GM19239 (cell line): ENCODE results near the gene FSD1.
"Not testable (repeated sequence)": the region's sequence is repeated elsewhere in the genome, so short reads cannot be mapped to it uniquely, and the experiment has no call there.

Source experiments
- DNase-seq: peaks from one replicate; pipeline ENCODE4 v3.0.0; 2011; ENCODE audit warnings: low spot score; ENCODE audit not compliant: insufficient read length
- FAIRE-seq: peaks from 2 replicates; lab custom pipeline; 2011; peaks lifted over from hg19 to GRCh38; lab: Jason Lieb, UNC

FSD1 gene

DNA sequence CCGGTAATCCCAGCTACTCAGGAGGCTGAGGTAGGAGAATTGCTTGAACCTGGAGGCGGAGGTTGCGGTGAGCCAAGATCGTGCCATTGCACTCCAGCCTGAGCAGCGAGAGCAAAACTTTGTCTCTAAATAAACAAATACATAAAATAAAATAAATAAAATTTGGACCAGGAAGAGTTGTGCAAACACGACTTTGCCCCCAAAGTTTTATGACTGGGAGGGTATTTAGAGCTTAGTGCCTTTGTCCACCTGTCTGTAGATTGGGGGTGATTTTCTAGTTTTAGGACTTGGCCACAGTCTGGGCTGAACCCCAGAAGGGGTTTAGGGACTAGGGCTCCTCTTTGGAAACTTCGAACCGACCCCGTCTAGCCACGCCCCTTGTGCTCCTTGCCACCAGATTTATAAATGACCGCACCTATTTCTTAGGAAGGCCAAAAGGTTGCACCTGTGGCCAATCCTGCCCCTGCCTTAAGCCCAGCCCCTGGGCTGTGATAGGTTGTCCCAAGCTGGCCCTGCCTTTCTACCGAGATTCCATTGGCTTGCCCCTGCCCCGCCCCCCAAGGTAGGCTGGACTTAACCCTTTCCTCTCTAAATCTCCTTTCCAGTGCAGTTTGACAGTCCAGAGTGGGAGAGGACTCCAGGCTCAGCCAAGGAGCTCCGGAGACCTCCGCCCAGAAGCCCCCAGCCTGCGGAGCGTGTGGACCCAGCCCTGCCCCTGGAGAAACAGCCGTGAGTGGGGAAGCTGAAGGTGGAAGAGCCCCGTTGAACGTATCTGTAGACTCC, 20.0 kb upstream of the FSD1 start:
- no peak for FAIRE-seq

DNA sequence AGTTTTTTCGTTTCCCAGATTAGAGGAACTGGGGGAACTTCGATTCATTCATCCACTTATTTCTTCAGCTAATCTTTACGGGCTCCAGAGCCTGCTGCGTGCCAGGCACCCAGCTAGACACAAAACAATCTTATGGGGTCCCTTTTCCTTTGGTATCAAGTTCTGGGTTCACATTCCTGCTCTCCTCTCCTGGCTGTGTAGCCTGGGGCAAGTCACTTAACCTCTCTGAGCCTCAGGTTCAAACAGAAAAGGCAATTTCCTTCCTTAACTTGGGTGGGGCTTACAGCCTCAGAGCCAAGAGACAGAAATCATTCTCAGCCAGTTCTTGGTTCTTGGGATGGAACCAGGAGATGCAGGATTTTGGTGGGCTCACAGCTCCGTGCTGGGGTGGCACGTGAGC, 19.4 kb upstream of the FSD1 start:
- no peak for DNase-seq
- no peak for FAIRE-seq

More for the DNA sequence above, 20.0 kb upstream of the FSD1 start:
- peak; percentile 54 for DNase-seq

DNA sequence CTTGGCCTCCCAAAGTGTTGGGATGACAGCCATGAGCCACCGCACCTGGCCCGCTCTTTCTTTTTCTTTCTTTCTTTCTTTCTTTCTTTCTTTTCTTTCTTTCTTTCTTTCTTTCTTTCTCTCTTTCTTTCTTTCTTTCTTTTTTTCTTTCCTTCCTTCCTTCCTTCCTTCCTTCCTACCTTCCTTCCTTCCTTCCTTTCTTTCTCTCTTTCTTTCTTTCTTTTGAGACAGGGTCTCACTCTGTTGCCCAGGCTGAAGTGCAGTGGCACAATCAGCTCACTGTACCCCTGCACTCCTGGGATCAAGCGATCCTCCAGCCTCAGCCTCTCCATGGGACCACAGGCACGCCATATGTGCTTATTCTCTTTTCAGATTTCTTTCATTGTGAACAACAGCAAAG, 18.3 kb upstream of the FSD1 start:
- FAIRE-seq, DNase-seq: not testable (repeated sequence)

DNA sequence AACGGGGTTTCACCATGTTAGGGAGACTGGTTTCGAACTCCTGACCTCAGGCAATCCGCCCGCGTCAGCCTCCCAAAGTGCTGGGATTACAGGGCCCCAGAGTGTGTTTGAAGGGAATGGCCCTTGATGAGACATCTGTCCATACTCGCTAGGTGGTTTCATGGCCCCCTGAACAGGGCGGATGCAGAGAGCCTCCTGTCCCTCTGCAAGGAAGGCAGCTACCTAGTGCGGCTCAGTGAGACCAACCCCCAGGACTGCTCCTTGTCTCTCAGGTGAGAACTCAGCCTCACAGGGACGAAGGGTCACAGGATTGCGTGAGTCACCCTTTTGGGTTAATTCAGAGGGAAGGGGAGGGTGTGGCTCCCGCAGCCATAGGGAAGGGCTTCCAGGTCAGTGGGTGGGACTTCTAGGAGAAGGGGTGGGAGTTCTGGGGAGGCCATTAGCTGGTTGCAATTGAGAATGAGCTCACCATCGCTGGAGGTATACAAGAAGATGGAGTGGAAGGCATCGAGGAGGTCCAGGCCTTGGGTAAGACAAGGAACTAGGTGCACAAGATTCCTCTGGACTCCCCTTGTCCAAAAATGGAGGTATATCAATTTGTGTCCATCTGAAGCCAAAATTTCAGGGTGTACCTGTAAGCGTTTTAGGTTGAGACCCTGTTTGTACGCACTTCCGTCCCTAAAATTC, 16.2 kb upstream of the FSD1 start:
- DNase-seq: no peak

DNA sequence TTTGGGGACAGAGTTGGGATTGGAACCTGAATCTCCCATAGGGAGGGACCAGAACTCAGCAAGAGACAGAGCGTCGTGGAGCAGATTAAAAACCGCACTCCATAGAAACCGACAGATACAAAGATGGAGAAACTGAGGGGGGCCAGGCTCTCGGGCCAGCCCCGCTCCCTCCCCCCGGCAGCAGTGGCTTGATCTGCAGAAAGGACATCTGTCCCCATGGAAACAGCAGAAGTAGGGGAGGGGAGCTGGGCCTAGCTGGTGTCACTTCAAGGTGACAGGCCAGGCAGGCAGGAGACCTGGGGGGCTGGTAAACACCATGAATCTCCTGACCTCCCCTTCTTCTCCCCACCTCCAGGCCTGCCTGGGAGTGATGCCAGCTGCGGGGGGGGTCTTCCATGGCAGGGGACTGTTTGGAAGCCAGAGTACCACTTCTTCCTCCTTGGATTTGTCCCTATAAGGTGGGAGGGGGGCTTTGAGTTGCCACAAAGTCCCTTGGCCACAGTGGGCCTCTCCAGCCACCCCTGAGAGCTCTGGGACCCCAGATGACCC, 13.1 kb upstream of the FSD1 start:
- FAIRE-seq (no peak), DNase-seq (no peak)

More for the DNA sequence above, 16.2 kb upstream of the FSD1 start:
- no peak for FAIRE-seq

DNA sequence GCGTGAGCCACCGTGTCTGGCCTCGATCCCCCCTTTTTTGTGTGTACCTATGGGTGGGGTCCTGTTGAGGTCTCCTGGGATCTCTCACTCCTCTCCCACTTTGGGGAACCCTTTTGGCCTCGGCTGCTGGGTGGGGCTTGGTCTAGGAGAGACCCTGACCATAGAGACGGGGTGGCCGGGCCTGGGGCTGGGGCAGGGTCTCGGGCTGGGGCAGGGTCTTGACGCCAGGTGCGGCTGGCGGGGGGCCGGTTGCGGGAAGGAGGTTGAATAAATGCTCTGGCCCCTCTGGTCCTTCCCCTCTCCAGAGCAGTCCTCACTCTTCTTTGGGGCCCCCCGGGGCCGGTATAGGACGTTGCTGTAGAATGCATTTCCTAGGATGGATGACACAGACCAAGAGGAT, 11.9 kb upstream of the FSD1 start:
- FAIRE-seq (no peak), DNase-seq (no peak)

DNA sequence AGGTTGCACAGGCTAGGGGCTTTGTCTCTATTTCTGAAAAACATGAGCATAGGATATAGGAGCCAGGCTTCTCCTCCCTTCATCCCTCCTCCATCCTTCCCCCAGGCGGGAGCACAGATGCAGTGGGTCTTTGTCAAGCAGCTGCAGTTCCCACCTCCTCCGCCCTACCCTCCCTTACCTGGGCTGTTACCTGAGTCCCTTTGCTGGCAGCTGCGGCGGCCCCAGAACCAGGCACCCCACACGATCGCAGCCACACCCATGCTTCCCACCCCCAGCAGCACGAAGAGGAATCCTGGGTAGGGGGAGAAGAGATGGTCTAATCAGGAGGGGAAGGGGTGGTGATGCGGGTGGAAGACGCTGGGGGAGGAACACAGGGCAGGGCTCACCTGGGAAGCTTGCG, 10.0 kb upstream of the FSD1 start:
- no peak for FAIRE-seq
- no peak for DNase-seq

DNA sequence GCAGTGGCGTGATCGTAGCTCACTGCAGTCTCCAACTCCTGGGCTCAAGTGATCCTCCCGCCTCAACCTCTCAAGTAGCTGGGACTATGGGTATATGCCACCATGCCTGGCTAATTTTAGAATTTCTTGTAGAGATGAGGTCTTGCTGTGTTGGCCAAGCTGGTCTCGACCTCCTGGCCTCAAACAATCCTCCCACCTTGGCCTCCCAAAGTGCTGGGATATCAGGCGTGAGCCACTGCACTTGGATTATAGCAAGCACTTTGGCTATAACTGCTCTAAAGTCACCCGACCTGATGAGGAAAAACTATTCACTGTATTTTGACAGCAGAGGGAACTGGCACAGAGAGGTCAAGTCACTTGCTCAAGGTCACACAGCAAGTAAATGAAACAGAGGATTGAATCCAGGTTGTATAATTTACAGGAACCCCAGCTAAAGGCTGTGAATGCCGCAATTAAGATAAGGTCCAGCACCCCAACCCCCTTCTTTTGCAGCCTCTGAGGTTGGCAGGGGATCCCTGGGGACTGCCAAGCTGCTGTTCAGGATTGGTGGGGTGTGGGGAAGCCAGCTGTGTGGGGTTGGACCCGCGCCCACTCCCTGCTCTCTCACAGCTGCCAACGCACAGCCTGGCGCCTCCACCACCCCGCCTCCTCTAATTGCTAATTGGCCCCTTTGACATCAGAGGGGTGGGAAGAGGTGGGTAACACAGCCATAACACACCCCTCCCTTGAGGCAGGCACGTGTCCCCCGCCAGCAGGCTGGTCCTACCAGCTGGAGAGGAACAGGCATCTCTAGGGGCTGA, 8.2 kb upstream of the FSD1 start:
- DNase-seq (no peak), FAIRE-seq (no peak)

DNA sequence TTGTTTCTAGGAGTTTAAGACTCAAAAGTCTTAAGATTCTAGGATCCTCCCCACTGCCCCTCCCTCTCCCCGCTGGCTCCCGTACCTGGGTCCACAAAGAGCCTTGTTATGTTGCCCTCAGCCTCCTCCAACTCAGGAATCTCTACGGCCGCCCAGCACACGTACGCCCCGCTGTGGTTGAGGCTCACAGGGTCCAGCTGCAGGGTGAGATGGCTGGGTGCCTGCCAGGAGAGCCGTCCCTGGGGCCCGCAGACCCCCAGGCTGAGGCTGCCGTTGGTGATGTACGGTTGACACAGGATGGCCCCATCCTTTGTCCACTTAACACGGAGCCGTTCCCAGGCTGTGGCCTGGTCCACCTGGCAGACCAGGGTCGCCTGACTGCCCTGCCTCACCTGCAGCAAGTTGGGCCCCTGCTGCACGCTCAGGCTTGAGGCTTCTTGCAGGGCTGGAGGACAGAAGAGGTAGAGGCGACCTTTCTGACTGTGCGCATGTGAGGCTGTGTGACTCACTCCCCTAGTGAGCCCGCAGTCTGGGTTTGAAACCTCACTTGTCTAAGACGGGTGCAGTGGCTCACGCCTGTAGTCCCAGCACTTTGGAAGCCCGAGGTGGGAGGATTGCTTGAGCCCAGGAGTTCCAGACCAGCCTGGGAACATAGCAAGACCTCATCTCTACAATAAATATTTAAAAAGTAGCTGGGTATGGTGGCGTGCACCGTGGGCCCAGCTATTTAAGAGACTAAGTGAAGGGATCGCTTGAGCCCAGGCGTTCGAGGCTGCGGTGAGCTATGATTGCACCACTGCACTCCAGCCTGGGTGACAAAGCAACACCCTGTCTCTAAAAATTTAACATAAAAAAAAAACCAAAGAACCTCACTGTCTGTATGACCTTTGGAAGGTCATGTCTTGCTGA, 6.2 kb upstream of the FSD1 start:
- FAIRE-seq (no peak), DNase-seq (no peak)

DNA sequence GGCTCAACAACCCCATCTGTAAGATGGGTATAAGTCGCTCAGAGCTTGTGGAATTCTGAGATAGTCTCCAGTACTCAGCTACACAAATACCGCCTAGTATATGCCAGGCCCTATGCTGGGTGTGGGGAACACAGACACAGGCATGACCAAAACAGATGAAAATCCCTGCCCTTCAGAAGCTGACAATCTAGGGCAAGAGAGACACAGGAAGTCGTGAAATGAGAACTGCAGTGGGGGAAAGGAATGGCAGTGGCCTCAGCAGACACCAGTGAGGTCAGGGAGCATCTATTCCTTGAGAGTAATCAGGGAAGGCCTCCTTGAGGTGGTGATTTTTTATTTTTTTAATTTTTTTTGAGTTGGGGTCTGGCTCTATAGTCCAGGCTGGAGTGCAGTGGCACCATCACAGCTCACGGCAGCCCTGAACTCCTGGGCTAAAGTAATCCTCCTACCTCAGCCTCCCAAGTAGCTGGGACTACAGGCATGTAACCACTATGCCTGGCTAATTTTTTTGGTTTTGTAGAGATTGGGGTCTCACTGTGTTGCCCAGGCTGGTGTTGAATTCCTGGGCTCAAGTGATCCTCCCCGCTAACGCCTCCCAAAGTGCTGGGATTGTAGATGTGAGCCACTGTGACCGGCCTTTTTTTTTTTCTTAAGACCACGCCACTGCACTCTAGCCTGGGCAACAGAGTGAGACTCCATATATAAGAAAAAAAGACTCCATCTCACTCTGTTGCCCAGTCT, 5.4 kb upstream of the FSD1 start:
- no peak for DNase-seq
- FAIRE-seq: no peak

DNA sequence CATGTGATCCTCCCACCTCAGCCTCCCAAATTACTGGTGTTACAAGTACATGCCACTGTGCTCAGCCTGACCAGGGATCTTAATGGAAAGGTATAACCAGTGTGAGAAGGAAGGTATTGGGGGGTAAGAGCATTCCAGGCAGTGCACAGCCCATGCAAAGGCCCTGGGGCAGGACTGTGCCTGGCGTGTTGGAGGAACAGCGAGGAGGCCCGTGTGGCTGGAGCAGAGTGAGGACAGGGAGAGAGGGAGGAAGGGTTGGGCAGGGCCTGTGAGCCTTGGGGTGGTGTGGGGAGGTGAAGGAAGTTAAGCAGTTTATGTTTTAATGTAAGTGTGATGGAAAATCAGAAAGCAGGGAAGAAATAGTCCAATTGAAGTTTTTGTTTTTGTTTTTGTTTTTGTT, 3.8 kb upstream of the FSD1 start:
- FAIRE-seq (no peak), DNase-seq (no peak)

DNA sequence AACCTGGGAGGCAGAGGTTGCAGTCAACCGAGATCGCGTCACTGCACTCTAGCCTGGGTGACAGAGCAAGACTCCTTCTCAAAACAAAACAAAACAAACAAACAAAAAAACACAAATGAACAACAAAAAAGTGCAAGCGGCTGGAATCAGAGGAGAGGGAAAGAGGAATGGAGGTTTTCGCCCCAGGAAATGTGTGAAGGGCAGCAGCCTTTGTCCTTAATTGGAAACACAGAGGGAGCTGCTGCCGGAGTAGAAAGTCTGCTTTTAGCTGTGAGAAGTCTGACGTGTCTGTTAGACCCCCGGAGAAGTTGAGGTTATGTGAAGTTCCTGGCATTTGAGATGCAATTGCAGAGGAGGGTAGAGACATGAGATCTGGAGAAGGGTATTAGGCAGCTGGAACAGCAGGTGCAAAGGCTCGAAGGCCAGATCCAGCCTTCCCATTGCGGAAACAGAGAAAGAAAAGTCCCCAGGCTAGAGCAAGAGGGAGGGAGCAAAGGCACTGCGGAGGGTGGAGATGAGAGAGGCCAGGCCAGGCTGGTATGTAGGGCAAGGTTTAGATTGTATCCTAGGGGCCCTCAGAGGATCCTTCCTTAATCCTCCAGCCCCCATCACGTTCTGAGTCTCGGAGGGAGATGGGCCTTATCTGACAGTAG, 2.7 kb upstream of the FSD1 start:
- FAIRE-seq (no peak), DNase-seq (no peak)

DNA sequence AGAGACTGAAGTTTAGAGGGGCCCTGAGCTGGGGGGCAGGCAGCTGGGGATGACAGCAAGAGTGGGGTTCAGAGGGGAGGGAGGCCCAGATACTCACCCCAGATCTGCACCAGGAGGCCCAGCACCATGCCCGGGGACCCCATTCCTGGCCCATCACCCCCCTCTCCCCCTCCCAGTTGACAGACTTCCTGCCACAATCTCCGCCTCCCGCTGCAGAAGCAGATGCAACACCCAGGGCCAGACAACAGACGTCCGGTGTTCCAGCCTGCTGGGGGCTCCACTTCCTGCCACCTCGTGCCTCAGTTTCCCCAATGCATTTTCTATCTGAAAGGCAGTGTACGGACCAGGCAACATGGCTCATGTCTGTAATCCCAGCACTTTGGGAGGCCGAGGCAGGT, 2.2 kb upstream of the FSD1 start, which contains the start of gene TMIGD2:
TSS of gene TMIGD2 (minus strand) at position 147 of the 398 bp plus-strand sequence. CDS start at position 143, 4 bp downstream.
- DNase-seq (no peak), FAIRE-seq (no peak)

DNA sequence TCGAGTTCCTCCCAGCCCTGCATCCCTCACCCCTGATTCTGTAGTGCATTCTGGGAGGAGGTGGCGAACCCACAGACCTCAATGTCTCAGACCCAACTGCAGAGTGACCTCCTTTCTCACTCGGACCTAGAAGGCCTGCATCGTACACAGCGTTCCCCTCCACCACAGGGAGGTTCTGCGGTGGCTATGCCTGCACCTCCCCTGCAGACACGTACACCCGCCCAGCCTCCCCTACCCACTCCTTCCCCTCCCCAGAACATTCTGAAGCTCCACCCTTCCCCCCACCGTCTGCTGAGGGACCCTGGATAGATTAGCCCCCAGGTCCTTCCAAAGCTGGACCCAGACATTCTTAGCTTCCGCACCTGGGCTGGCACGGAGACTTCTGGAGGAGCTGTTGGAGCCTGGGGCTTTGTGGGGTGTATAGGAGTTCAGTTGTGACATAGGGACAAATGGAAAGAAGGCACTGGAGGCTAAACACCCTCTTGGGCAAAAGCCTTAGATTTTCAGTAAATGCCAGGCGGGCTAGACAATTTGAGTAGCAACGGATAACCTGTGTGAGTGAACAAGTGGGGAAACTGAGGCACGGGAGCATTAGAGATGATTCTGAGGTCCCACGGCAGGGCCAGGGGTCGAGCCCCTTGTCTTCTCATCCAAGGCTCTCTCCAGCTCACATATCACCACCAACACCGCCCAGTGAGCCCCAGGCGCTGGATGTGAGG, 420 bp upstream of the FSD1 start:
- FAIRE-seq (no peak), DNase-seq (no peak)

DNA sequence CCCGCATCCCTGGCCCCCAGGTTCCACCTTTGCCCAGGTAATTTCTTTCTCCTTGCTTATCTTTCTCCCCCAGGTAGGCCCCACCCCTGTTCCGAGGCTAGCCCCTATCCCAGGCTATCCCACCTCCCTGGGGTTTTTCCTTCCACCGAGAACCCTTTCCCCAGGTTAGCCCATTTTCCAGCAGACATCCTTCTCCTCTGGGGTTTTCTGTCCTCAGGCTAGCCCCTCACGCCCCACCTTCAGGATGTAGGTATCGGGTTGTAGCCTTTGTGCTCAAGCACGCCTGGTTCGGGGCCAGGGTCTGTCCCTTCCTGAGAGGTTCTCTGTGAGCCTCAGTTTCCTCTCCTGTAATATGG, 837 bp downstream of the FSD1 start:
- FAIRE-seq: no peak
- DNase-seq: no peak

DNA sequence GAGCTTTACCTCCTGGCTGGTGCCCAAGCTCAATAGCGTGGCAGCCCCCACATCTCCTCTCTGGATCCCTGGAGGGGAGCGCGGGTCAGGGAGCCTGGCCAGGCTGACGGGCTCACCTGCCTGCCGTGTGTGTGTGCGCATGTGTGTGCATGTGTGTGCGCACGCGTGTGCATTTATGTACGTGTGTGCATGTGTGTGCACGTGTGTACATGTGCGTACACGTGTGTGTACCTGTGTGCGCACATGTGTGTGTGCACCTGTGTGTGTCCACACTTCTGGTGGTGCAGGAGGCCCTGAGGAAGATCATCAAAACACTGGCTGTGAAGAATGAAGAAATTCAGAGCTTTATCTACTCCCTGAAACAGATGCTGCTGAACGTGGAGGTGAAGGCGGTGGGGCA, 1.3 kb downstream of the FSD1 start:
- DNase-seq: no peak
- FAIRE-seq: no peak

DNA sequence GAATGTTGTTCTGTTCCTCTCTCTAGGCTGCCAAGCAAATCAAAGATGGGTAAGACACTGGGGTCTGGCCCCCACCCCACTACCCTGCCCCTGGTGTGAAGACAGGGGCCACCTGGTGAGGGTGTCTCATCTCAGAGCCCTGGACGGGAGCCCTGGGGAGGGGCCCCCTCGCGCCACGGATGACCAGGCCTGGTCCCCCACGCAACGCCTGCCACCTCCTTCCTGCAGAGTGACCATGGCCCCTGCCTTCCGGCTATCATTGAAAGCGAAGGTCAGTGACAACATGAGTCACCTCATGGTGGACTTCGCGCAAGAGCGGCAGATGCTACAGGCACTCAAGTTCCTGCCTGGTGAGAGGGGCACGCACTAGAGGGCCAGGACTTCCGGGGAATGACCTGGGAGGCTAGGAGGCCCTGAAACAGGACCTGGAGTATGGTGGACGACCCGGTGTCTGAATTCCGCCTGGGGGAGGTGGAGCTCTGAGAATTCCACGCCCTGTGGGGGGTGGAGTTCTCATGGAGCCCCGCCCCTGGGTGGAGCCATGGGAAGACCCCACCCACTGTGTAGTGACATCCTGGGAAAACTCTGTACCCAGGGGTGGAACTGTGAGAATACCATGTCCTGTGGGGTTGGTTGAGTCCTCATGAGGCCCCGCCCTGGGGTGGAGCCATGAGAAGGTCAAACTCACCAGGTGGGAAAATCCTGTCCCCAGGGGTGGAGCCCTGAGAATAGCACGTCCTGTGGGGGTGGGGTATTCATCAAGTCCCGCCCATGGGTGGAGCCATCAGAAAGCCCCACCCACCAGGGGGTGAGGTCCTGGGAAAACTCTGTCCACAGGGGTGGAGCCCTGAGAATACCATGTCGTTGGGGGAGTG, 6.1 kb downstream of the FSD1 start:
- DNase-seq (no peak), FAIRE-seq (no peak)
